ENCODE results near the gene SOX6.

GRCh38 chr11:16095756-16096155, 260.6 kb downstream of the SOX6 start:
- TF ChIP-seq, protein P1, sequence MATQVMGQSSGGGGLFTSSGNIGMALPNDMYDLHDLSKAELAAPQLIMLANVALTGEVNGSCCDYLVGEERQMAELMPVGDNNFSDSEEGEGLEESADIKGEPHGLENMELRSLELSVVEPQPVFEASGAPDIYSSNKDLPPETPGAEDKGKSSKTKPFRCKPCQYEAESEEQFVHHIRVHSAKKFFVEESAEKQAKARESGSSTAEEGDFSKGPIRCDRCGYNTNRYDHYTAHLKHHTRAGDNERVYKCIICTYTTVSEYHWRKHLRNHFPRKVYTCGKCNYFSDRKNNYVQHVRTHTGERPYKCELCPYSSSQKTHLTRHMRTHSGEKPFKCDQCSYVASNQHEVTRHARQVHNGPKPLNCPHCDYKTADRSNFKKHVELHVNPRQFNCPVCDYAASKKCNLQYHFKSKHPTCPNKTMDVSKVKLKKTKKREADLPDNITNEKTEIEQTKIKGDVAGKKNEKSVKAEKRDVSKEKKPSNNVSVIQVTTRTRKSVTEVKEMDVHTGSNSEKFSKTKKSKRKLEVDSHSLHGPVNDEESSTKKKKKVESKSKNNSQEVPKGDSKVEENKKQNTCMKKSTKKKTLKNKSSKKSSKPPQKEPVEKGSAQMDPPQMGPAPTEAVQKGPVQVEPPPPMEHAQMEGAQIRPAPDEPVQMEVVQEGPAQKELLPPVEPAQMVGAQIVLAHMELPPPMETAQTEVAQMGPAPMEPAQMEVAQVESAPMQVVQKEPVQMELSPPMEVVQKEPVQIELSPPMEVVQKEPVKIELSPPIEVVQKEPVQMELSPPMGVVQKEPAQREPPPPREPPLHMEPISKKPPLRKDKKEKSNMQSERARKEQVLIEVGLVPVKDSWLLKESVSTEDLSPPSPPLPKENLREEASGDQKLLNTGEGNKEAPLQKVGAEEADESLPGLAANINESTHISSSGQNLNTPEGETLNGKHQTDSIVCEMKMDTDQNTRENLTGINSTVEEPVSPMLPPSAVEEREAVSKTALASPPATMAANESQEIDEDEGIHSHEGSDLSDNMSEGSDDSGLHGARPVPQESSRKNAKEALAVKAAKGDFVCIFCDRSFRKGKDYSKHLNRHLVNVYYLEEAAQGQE (IDR thresholded peaks at IDR 0.05; ENCODE audit: insufficient read depth in 1 of 2, low read depth in 2 of 2, low read length in 2 of 2), result no peak
- TF ChIP-seq FOXP2 (optimal IDR thresholded peaks at IDR 0.05; ENCODE audit: borderline replicate concordance, extremely low read depth, extremely low read length, insufficient read depth), result no peak
- no peak for TF ChIP-seq TAF1 (IDR thresholded peaks at IDR 0.05; ENCODE audit: borderline replicate concordance, insufficient read depth, low read length)
- TF ChIP-seq POLR2AphosphoS5 (IDR thresholded peaks at IDR 0.05; ENCODE audit: low read depth, low read length), result no peak
